ENCODE data around the gene SIGMAR1. TPM values are rescaled to one million over a fixed set of nuclear protein-coding genes. Genes with fewer than 3 reads are reported as not detected.

SIGMAR1 gene
- total RNA-seq, 1 donor from 2014 or later, result 44.4 TPM

DNA sequence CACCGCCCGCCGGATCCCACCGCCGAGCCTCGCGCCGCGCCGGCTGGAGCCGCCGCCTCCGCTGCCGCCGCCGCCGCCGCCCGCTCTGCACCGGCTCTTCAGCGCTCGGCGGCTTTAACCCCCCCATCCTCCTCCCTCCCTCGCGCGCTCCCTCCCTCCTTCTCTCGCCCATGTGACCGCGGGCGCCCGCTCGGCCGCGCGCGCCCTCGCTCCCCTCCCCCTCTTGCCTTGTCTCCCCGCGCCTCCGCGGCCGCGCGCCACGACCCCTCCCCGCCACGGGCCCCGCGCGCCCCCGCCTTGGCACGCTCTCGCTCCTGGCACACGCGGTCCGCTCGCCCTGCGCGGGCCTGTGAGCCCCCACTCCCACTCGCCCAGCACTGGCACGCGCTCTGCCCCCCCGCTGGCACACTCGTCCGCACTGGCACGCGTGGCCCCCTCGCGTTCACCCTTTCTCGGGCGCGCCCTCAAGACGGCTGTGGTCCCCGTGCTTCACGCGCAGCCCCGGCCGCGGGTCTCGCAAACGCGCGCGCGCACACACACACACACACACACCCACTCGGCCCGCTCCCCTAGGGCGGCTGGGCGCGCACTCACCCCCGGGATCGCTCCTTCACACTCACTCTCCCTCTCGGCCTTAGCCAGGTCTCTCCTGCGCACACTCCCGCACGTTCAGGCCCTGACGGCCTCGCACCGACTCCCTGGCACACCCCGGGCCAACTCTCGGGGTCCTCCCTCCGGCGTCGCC is 47.8 kb downstream of the SIGMAR1 start, which contains the start of gene CNTFR:
Gene CNTFR, minus strand, starts transcription at position 89 of the 745 bp plus-strand sequence. CDS start 20,743 bp downstream, outside the sequence.
- TF ChIP-seq, protein P1, sequence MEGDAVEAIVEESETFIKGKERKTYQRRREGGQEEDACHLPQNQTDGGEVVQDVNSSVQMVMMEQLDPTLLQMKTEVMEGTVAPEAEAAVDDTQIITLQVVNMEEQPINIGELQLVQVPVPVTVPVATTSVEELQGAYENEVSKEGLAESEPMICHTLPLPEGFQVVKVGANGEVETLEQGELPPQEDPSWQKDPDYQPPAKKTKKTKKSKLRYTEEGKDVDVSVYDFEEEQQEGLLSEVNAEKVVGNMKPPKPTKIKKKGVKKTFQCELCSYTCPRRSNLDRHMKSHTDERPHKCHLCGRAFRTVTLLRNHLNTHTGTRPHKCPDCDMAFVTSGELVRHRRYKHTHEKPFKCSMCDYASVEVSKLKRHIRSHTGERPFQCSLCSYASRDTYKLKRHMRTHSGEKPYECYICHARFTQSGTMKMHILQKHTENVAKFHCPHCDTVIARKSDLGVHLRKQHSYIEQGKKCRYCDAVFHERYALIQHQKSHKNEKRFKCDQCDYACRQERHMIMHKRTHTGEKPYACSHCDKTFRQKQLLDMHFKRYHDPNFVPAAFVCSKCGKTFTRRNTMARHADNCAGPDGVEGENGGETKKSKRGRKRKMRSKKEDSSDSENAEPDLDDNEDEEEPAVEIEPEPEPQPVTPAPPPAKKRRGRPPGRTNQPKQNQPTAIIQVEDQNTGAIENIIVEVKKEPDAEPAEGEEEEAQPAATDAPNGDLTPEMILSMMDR (IDR thresholded peaks at IDR 0.05; ENCODE audit: partially characterized antibody, unreplicated experiment), result no peak
- H3K27me3 Mint-ChIP-seq (ENCODE audit: unreplicated experiment), result peaks cover 33% of the 10 kb centered on the region
- peaks cover 39% of the 10 kb centered on the region for H3K4me1 Mint-ChIP-seq (ENCODE audit: low read depth, unreplicated experiment)
- peak; percentile 67 for DNase-seq
- peak within 1 kb of the TSS; percentile 57 for H3K27ac Mint-ChIP-seq (ENCODE audit: unreplicated experiment)
- H3K36me3 Mint-ChIP-seq (ENCODE audit: unreplicated experiment), result peaks cover 9% of the 10 kb centered on the region
- H3K4me3 Mint-ChIP-seq (ENCODE audit: unreplicated experiment), result peak within 1 kb of the TSS; percentile 93
- H3K9me3 Mint-ChIP-seq (ENCODE audit: unreplicated experiment), result peaks cover 22% of the 10 kb centered on the region

DNA sequence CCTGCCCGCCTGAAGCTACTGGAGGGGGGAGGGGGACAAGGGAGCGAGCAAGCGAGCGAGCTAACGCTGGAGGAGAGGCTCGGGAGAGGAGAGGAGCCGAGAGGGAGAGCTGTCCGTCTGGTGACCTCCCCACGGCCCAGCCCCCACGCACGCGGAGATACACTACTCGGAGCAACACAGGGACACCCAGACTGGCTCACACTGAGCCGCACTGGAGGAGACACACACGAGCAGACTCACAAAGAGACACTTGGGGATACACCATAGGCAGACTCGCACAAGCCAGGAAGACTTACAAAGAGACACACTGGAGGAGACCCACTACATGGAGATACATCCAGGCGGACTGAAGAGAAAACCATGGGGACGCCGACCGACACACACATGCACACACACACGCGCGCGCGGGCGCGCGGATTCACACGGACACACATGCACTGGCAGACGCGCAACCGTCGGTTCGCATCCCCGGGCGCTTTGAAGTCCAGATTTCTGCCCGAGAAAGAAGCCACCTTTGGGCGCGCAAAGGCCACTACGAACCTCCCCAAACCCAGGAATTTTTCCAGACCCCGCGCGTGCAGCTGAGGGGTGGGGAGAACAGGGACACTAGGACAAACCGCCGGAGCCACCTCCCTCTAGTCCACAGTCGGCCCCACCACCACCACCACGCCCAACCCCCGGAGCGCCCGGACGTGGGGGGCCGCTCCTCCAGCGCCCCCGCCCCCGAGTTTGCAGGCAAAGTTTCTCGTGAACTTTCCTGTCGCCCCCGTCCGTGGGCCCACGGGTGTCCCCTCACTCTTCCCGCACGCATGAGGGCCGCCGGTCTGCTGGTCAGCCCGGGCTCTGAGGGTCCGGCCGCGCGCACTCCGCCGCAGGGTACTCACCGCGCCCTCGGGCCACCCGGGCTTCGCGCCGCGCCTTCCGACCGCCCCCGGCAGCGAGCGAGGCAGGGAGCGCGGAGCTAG is 48.6 kb downstream of the SIGMAR1 start:
- TF ChIP-seq, protein P1 (IDR thresholded peaks at IDR 0.05; ENCODE audit: partially characterized antibody, unreplicated experiment), result no peak
- peaks cover 26% of the 10 kb centered on the region for H3K9me3 Mint-ChIP-seq (ENCODE audit: unreplicated experiment)
- no peak for DNase-seq
- peaks cover 33% of the 10 kb centered on the region for H3K27me3 Mint-ChIP-seq (ENCODE audit: unreplicated experiment)
- H3K36me3 Mint-ChIP-seq (ENCODE audit: unreplicated experiment), result peaks cover 9% of the 10 kb centered on the region
- H3K27ac Mint-ChIP-seq (ENCODE audit: unreplicated experiment), result peak overlapping the region; percentile 57
- peak overlapping the region; percentile 93 for H3K4me3 Mint-ChIP-seq (ENCODE audit: unreplicated experiment)
- H3K4me1 Mint-ChIP-seq (ENCODE audit: low read depth, unreplicated experiment), result peaks cover 44% of the 10 kb centered on the region

DNA sequence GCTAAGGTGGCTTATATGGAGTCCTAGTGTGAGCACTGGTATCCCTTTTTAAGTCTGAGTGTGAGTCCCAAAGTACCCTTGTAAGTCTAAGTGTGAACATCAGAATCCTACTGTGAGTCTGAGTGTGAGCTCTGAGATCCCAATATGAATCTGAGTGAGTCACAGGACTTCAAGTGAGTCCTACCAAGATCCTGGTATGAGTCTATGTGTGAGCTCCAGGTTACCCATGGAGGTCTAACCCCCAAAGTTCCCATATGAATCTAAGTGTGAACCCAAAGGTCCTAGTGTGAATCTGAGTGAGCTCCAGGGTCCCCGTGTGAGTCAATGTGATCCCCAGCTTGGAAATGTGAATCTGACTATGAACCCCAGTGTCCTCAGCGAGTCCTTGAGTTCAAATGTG is 50.3 kb downstream of the SIGMAR1 start:
- Mint-ChIP-seq H3K27me3 (ENCODE audit: unreplicated experiment) (peaks cover 25% of the 10 kb centered on the region), H3K9me3 (ENCODE audit: unreplicated experiment) (peaks cover 25% of the 10 kb centered on the region), H3K4me1 (ENCODE audit: low read depth, unreplicated experiment) (peaks cover 46% of the 10 kb centered on the region), H3K4me3 (ENCODE audit: unreplicated experiment) (peak overlapping the region; percentile 93), H3K27ac (ENCODE audit: unreplicated experiment) (no peak overlapping the region), H3K36me3 (ENCODE audit: unreplicated experiment) (peaks cover 9% of the 10 kb centered on the region)
- DNase-seq, result no peak
- TF ChIP-seq, protein P1 (IDR thresholded peaks at IDR 0.05; ENCODE audit: partially characterized antibody, unreplicated experiment), result no peak

DNA sequence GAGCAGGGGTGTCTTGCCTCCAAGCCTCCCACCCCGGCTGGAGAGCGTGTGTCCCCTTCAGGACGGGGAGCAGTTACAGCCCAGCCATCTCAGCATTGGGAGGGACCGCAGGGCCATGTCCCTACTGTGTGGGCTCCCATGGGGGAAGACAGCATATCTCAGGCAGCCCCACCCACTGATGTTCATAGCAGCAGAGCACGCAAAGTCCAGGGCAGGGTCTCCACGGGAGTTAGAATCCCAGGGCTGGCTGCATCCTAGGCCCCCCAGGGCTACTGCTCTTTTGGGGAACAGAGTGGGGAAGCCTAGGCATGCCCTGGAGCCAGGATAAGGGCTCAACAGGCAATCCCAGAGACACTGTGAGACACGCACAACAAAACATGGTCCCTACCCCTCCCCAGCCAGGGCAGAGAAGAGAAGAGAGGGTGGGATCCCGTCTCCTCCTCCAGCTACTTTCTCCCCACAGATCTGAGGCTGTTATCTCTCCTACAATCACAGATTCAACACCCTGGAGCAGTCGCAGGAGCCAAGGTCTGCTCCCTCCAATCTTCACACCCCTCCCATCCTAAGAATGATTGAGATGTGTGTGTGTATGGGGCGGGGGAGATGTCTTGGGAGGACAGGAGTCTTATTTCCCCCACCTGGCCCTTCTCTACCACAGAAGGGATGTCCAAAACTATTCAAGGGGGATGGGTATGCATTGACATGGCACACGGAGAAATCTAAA is 51.5 kb downstream of the SIGMAR1 start:
- TF ChIP-seq, protein P1 (IDR thresholded peaks at IDR 0.05; ENCODE audit: partially characterized antibody, unreplicated experiment), result no peak
- Mint-ChIP-seq H3K27me3 (ENCODE audit: unreplicated experiment) (peaks cover 23% of the 10 kb centered on the region), H3K4me3 (ENCODE audit: unreplicated experiment) (peak overlapping the region; percentile 93), H3K27ac (ENCODE audit: unreplicated experiment) (peak overlapping the region; percentile 71), H3K36me3 (ENCODE audit: unreplicated experiment) (peaks cover 13% of the 10 kb centered on the region), H3K9me3 (ENCODE audit: unreplicated experiment) (peaks cover 23% of the 10 kb centered on the region), H3K4me1 (ENCODE audit: low read depth, unreplicated experiment) (peaks cover 49% of the 10 kb centered on the region)
- no peak for DNase-seq

Measured in glutamatergic neuron (in vitro differentiated cells).